ENCODE data around the gene UGT2B7. TPM values are rescaled to one million over a fixed set of nuclear protein-coding genes. Genes with fewer than 3 reads are reported as not detected.
"Not testable (repeated sequence)": the region's sequence is repeated elsewhere in the genome, so short reads cannot be mapped to it uniquely, and the experiment has no call there.

UGT2B7 gene
- total RNA-seq, result not detected
- long read RNA-seq, result 0 reads

GRCh38 chr4:69096111-69096656, at the start of gene UGT2B7:
UGT2B7 (plus strand) TSS chr4:69096474; CDS start chr4:69096521, 47 bp downstream.
- DNase-seq (no peak), ATAC-seq (no peak)
- intact Hi-C loops (cut with DNase I), result no loop called here

- no peak for ATAC-seq
These were observed 46.4 kb upstream of the UGT2B7 start for GRCh38 chr4:69049860-69050259.

GRCh38 chr4:69050853-69051575, 45.3 kb upstream of the UGT2B7 start:
- ATAC-seq; DNase-seq; intact Hi-C loops (cut with DNase I): not testable (repeated sequence)

More at GRCh38 chr4:69049860-69050259, 46.4 kb upstream of the UGT2B7 start:
- DNase-seq, result no peak
- intact Hi-C loops (cut with DNase I), result no loop called here

- intact Hi-C loops (cut with DNase I), result no loop called here
- ATAC-seq, result no peak
- DNase-seq, result no peak
These were observed 44.7 kb upstream of the UGT2B7 start for GRCh38 chr4:69051576-69051943.

GRCh38 chr4:69053309-69053885, 42.9 kb upstream of the UGT2B7 start:
- DNase-seq; intact Hi-C loops (cut with DNase I); ATAC-seq: not testable (repeated sequence)

GRCh38 chr4:69054033-69054432, 42.2 kb upstream of the UGT2B7 start:
- ATAC-seq; intact Hi-C loops (cut with DNase I); DNase-seq: not testable (repeated sequence)

GRCh38 chr4:69054578-69055200, 41.6 kb upstream of the UGT2B7 start:
- no peak for DNase-seq
- intact Hi-C loops (cut with DNase I), result no loop called here
- ATAC-seq, result no peak

- no peak for DNase-seq
- intact Hi-C loops (cut with DNase I), result no loop called here
- no peak for ATAC-seq
These were observed 40.1 kb upstream of the UGT2B7 start for GRCh38 chr4:69056150-69056549.

- no peak for ATAC-seq
- no peak for DNase-seq
- intact Hi-C loops (cut with DNase I), result no loop called here
These were observed 39.2 kb upstream of the UGT2B7 start for GRCh38 chr4:69056921-69057550.

- DNase-seq (no peak), ATAC-seq (no peak)
- intact Hi-C loops (cut with DNase I), result no loop called here
These were observed 38.5 kb upstream of the UGT2B7 start for GRCh38 chr4:69057620-69058409.

GRCh38 chr4:69058410-69059059, 37.7 kb upstream of the UGT2B7 start:
- DNase-seq (no peak), ATAC-seq (no peak)
- intact Hi-C loops (cut with DNase I), result no loop called here

GRCh38 chr4:69060651-69061308, 35.5 kb upstream of the UGT2B7 start:
- intact Hi-C loops (cut with DNase I), result no loop called here
- no peak for DNase-seq
- ATAC-seq, result no peak

- ATAC-seq (no peak), DNase-seq (no peak)
- intact Hi-C loops (cut with DNase I), result no loop called here
These were observed 31.9 kb upstream of the UGT2B7 start for GRCh38 chr4:69064391-69064790.

GRCh38 chr4:69066945-69067344, 29.3 kb upstream of the UGT2B7 start:
- ATAC-seq (no peak), DNase-seq (no peak)
- intact Hi-C loops (cut with DNase I), result no loop called here

- no peak for DNase-seq
- ATAC-seq, result no peak
- intact Hi-C loops (cut with DNase I), result no loop called here
These were observed 27.2 kb upstream of the UGT2B7 start for GRCh38 chr4:69069085-69069484.

GRCh38 chr4:69070590-69070989, 25.7 kb upstream of the UGT2B7 start:
- DNase-seq (no peak), ATAC-seq (no peak)
- intact Hi-C loops (cut with DNase I), result no loop called here

GRCh38 chr4:69071286-69071685, 25.0 kb upstream of the UGT2B7 start:
- ATAC-seq, result no peak
- DNase-seq, result no peak
- intact Hi-C loops (cut with DNase I), result no loop called here

- ATAC-seq (no peak), DNase-seq (no peak)
- intact Hi-C loops (cut with DNase I), result no loop called here
These were observed 22.9 kb upstream of the UGT2B7 start for GRCh38 chr4:69073375-69073774.
